SU-DHL-6 (cell line): ENCODE data around the gene GMDS.

ENCODE experiments used
- CTCF ChIP-seq: fragments of 200-600 bp; sonication (generic); IDR thresholded peaks from one replicate; pipeline ENCODE4 v1.5.1; 2017; ENCODE audit warnings: antibody characterized with exemption, mild to moderate bottlenecking, low read length, moderate library complexity; ENCODE audit not compliant: insufficient read depth, poor library complexity, severe bottlenecking
- EZH2phosphoT487 ChIP-seq: fragments of 200-600 bp; sonication (generic), shearing (Covaris generic); conservative IDR thresholded peaks from 2 replicates; pipeline ENCODE4 v1.6.1; 2018; ENCODE audit warnings: mild to moderate bottlenecking, antibody characterized with exemption, low read length, moderate library complexity, mixed read lengths

GRCh38 chr6:1965596-1966224, 279.7 kb downstream of the GMDS start:
- TF ChIP-seq CTCF (no peak), EZH2phosphoT487 (no peak)
